Measurements from ENCODE around the gene RGS3. TPM values are rescaled to one million over a fixed set of nuclear protein-coding genes. Genes with fewer than 3 reads are reported as not detected.
"Not testable (repeated sequence)": the region's sequence is repeated elsewhere in the genome, so short reads cannot be mapped to it uniquely, and the experiment has no call there.

RGS3 gene
- total RNA-seq (2014; rRNA removed; shearing (Covaris generic)) = 35.8 and 36.7 TPM in 2 replicates

GRCh38 chr9:113463418-113464285 is at the start of gene RGS3:
Gene RGS3 (plus strand): TSS chr9:113463727. CDS start chr9:113463803, 76 bp downstream.
- DNase-seq = no peak
- H3K27ac ChIP-seq = no peak within 1 kb of the TSS
- no peaks in the 10 kb centered on the region; the same call in 1 of the 2 replicates for H3K27me3 ChIP-seq
- H3K4me1 ChIP-seq = peaks cover 3% of the 10 kb centered on the region; the same call in 1 of the 2 replicates
- H3K4me3 ChIP-seq = no peak within 1 kb of the TSS
- no peaks in the 10 kb centered on the region for H3K36me3 ChIP-seq
- 0 out of 2 replicates have a peak, but pooled peaks cover 6% of the 10 kb centered on the region for H3K9me3 ChIP-seq (replicated peaks)

GRCh38 chr9:113416149-113416721 is 47.3 kb upstream of the RGS3 start:
- H3K36me3 ChIP-seq = no peaks in the 10 kb centered on the region
- H3K4me3 ChIP-seq = no peak overlapping the region
- H3K27ac ChIP-seq = no peak overlapping the region
- DNase-seq = peak in 1 of 2 experiments; percentile 18
- no peaks in the 10 kb centered on the region for H3K9me3 ChIP-seq (replicated peaks)
- H3K27me3 ChIP-seq = no peaks in the 10 kb centered on the region
- no peaks in the 10 kb centered on the region for H3K4me1 ChIP-seq

- no peak for DNase-seq
Observed at GRCh38 chr9:113417370-113417769, 46.2 kb upstream of the RGS3 start.

GRCh38 chr9:113421726-113422125 is 41.8 kb upstream of the RGS3 start:
- Histone ChIP-seq H3K9me3 (replicated peaks) (no peaks in the 10 kb centered on the region), H3K27ac (no peak overlapping the region), H3K36me3 (no peaks in the 10 kb centered on the region), H3K4me3 (no peak overlapping the region), H3K27me3 (peaks cover 20% of the 10 kb centered on the region), H3K4me1 (no peaks in the 10 kb centered on the region)
- DNase-seq = no peak

More at GRCh38 chr9:113417370-113417769, 46.2 kb upstream of the RGS3 start:
- no peaks in the 10 kb centered on the region for H3K9me3 ChIP-seq (replicated peaks)
- no peaks in the 10 kb centered on the region for H3K36me3 ChIP-seq
- H3K27me3 ChIP-seq = no peaks in the 10 kb centered on the region
- H3K4me3 ChIP-seq = no peak overlapping the region
- H3K27ac ChIP-seq = no peak overlapping the region
- no peaks in the 10 kb centered on the region for H3K4me1 ChIP-seq

DNA sequence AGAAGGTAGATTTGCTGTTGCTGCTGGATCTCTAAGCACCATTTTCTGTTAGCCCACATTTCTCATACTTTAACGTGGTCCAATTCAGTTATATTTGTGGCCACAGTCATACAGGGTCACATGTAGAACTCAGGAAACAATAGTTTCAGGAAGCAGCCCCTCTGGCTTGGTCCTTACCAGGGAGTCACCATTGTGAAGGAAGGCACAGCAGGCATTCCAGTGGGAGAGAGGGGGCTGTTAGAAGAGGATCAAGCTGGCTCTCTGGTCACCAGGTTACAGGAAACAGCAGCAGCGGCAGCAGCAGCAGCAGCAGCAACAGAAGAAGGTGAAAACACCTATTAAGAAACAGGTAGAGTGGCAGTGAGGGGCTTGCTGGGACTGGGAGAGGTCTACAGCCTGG is 38.5 kb upstream of the RGS3 start:
- no peak overlapping the region for H3K4me3 ChIP-seq
- DNase-seq = no peak
- H3K4me1 ChIP-seq = no peaks in the 10 kb centered on the region
- no peak overlapping the region for H3K27ac ChIP-seq
- peaks cover 20% of the 10 kb centered on the region for H3K27me3 ChIP-seq
- no peaks in the 10 kb centered on the region for H3K9me3 ChIP-seq (replicated peaks)
- H3K36me3 ChIP-seq = no peaks in the 10 kb centered on the region

DNA sequence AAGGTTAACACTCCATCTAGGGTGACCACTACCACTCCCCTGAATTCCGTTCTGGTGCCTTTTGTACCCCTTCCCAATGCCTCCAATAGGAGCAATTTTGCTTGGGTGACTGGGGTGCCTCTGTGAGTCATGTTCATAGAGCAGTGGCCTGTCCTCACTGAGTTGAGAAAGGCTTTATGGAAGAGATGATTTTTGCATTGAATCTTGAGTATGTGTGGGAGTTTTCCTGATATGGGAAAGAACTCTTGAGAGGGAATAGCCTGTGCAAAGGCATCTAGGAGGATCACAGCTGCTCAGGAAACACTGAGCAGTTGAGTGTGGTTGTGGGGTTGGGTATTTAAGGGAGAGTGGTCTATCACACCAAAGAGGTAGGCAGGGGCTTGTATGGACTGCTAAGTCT is 36.8 kb upstream of the RGS3 start:
- Histone ChIP-seq H3K36me3 (no peaks in the 10 kb centered on the region), H3K4me1 (no peaks in the 10 kb centered on the region), H3K4me3 (no peak overlapping the region), H3K27ac (no peak overlapping the region), H3K9me3 (replicated peaks) (no peaks in the 10 kb centered on the region), H3K27me3 (peaks cover 20% of the 10 kb centered on the region)
- no peak for DNase-seq

DNA sequence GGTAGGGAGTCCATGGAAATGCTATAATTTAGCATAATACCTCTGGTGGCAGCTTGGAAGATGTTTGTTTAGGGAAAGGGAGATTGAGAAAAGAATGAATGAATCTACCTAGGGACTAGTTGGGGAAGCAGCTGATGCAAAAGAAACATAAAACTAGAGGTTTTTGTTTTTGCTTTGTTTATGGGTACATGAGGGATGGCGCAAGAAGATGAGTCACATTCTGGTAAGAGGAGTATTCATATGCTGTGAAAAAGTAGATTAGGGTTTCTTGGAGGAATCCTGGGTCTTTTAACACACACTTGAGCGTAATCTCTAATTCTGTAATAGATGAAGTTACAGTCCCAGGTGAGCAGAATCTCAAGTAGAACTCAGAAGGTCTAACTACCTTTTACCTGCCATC is 35.9 kb upstream of the RGS3 start:
- no peaks in the 10 kb centered on the region for H3K4me1 ChIP-seq
- H3K9me3 ChIP-seq (replicated peaks) = no peaks in the 10 kb centered on the region
- H3K36me3 ChIP-seq = no peaks in the 10 kb centered on the region
- no peak overlapping the region for H3K4me3 ChIP-seq
- H3K27ac ChIP-seq = no peak overlapping the region
- DNase-seq = no peak
- H3K27me3 ChIP-seq = peaks cover 19% of the 10 kb centered on the region

DNA sequence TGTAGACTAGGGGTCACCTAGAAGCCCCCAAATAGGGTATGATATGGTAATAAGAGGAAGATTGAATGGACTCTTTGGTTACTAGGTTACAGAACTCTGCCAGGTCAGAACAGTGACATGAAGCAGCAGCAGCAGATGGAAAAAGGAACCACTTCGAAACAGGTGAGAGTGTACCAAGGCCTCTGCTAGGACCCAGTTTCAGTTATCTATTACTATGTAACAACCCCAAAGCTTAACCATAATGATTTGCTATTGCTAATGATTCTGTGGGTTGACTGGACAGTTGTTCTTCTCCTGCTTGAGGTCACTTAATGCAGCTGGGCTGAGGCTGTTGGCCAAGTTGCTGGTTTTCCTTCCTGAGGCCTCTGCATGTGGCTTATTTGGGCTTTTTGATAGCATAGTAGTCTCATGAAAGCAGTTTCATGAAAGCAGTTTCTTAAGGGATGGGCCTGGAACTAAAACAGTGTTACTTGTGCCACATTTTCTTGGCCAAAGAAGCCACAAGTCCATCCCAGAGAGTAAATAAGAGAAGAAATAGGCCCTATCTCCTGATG is 35.4 kb upstream of the RGS3 start:
- DNase-seq = no peak
- peaks cover 15% of the 10 kb centered on the region for H3K27me3 ChIP-seq
- H3K4me3 ChIP-seq = no peak overlapping the region
- H3K27ac ChIP-seq = no peak overlapping the region
- H3K36me3 ChIP-seq = no peaks in the 10 kb centered on the region
- no peaks in the 10 kb centered on the region for H3K9me3 ChIP-seq (replicated peaks)
- H3K4me1 ChIP-seq = no peaks in the 10 kb centered on the region

DNA sequence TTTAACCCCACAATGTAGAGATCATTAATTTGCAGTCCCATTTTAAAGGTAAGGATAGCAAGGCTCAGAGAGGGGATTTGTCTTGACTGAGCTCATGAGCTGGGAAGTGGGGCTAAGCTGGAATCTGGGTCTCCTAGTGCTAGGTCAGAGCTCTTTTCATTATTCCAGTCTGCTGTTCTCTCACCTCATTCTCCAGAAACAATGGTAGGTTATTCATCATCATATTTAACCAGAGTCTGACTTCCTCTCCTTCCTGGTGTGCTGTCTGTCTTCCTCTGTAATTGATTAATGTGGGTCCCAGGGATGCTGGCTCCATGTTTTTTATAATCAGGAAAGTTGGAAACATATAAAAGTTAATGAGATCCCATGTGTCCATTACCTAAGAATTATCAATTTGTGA is 32.3 kb upstream of the RGS3 start:
- no peak overlapping the region for H3K27ac ChIP-seq
- H3K9me3 ChIP-seq (replicated peaks) = no peaks in the 10 kb centered on the region
- no peaks in the 10 kb centered on the region for H3K27me3 ChIP-seq
- no peaks in the 10 kb centered on the region for H3K36me3 ChIP-seq
- no peak overlapping the region for H3K4me3 ChIP-seq
- no peaks in the 10 kb centered on the region for H3K4me1 ChIP-seq
- no peak for DNase-seq

DNA sequence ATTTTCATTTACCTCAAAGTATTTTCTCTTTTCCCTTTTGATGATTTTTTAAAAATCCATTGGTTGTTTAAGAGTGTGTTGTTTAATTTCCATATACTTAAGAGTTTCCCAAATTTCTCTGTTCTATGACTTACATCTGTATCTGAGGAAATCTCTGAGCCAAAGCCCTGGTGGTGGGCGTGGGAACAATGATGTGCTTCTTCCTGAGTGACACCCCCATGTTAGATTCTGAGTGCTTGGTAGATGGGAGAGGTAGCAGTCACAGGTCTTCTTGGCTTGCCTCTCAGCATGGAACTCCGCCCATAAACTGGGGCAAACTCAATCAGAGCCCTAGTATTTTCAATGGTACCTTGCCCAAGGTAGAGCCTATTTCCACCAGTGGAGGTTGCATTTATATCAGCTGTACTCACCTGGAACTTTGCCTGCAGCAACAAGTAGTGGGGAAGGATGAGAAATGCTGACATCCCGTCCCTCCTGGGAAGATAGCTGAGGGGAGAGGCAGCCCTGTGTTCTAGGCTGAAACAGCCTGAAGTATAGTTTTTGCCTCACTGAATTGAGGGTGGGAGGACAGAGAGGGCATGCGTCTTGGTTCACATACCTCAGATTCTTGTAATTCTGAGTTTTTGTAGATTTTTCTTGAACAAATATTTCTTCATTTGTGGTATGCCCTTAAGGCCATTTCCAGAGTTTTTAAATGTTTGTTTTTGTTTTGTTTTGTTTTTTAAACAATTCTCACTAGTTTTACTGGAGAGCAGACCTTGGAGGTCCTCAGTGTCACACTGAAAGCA is 26.6 kb upstream of the RGS3 start:
- no peak for DNase-seq
- H3K4me1 ChIP-seq = no peaks in the 10 kb centered on the region
- no peak overlapping the region for H3K4me3 ChIP-seq
- H3K27me3 ChIP-seq = no peaks in the 10 kb centered on the region
- peaks cover 3% of the 10 kb centered on the region; the same call in 1 of the 2 replicates for H3K9me3 ChIP-seq (replicated peaks)
- H3K36me3 ChIP-seq = no peaks in the 10 kb centered on the region
- no peak overlapping the region for H3K27ac ChIP-seq

- H3K9me3 ChIP-seq (replicated peaks); H3K36me3 ChIP-seq; H3K4me3 ChIP-seq; H3K4me1 ChIP-seq; H3K27ac ChIP-seq; H3K27me3 ChIP-seq; DNase-seq: not testable (repeated sequence)
Observed at GRCh38 chr9:113437716-113438115, 25.8 kb upstream of the RGS3 start.

- DNase-seq = no peak
- H3K4me1 ChIP-seq = no peaks in the 10 kb centered on the region
- H3K36me3 ChIP-seq = no peaks in the 10 kb centered on the region
- no peaks in the 10 kb centered on the region for H3K27me3 ChIP-seq
- no peak overlapping the region for H3K4me3 ChIP-seq
- H3K27ac ChIP-seq = no peak overlapping the region
- H3K9me3 ChIP-seq (replicated peaks) = no peaks in the 10 kb centered on the region
Observed at GRCh38 chr9:113444736-113445135, 18.8 kb upstream of the RGS3 start.

DNA sequence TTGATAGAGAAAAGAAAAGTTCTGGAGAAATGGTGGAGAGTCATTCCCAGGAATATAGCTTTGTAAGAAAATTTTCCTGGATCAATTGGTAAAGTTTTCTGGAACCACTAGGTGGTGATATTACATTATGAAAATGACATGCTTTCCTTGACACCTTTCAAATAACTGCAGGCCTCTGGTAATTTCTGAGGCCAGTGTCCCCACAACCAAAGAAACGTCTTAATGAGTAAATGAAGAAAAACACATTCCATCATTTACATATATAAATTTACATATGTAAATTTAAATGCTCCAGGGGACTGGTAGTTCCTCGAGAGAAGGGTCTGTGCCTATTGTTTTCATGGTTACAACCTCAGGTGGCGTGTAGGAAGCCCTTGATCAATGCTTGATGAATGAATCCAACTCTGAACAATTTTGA is 17.2 kb upstream of the RGS3 start:
- no peak overlapping the region for H3K27ac ChIP-seq
- no peaks in the 10 kb centered on the region for H3K36me3 ChIP-seq
- DNase-seq = peak in 1 of 2 experiments; percentile 79
- H3K4me3 ChIP-seq = no peak overlapping the region
- H3K9me3 ChIP-seq (replicated peaks) = no peaks in the 10 kb centered on the region
- H3K4me1 ChIP-seq = no peaks in the 10 kb centered on the region
- H3K27me3 ChIP-seq = no peaks in the 10 kb centered on the region

- H3K4me3 ChIP-seq = no peak overlapping the region
- H3K4me1 ChIP-seq = no peaks in the 10 kb centered on the region; the same call in 1 of the 2 replicates
- no peaks in the 10 kb centered on the region for H3K36me3 ChIP-seq
- no peak overlapping the region for H3K27ac ChIP-seq
- no peaks in the 10 kb centered on the region for H3K27me3 ChIP-seq
- DNase-seq = no peak
- no peaks in the 10 kb centered on the region for H3K9me3 ChIP-seq (replicated peaks)
Observed at GRCh38 chr9:113449376-113449775, 14.2 kb upstream of the RGS3 start.

Measured in SJCRH30 (cell line).